Esophagus muscularis mucosa (tissue), 4 donors: ENCODE results near the gene KCND3. TPM values are rescaled to one million over a fixed set of nuclear protein-coding genes. Genes with fewer than 3 reads are reported as not detected.

ENCODE experiments used
- DNase-seq: peaks from one replicate; pipeline ENCODE4 v3.0.0-alpha.2; 2017; ENCODE audit errors: extremely low spot score
- H3K27ac ChIP-seq, 4 donors: fragments of 200-600 bp; sonication (generic); replicated peaks in 1 of 4; 1 replicate in 3 of 4; 2 replicates in 1 of 4; pipeline ENCODE4 v1.5.1; 2016 to 2019; ENCODE audit warnings: mild to moderate bottlenecking in 1 of 4
- H3K27me3 ChIP-seq, 4 donors: fragments of 200-600 bp; sonication (generic); one replicate each; pipeline versions ENCODE4 v1.5.1 to v1.6.0; 2016 to 2019
- H3K36me3 ChIP-seq, 4 donors: fragments of 200-600 bp; sonication (generic); one replicate each; pipeline ENCODE4 v1.5.1; 2016 to 2019
- H3K4me1 ChIP-seq, 4 donors: fragments of 200-600 bp; sonication (generic); one replicate each; pipeline ENCODE4 v1.5.1; 2016 to 2019
- H3K4me3 ChIP-seq, 4 donors: fragments of 200-600 bp; sonication (generic); 1 replicate in 2 of 4; 2 replicates in 2 of 4; pipeline ENCODE4 v1.5.1; 2016 to 2019; ENCODE audit warnings: mild to moderate bottlenecking in 4 of 4, moderate library complexity in 1 of 4
- H3K9me3 ChIP-seq, 4 donors: fragments of 200-600 bp; sonication (generic); 1 replicate in 3 of 4; 2 replicates in 1 of 4; pipeline ENCODE4 v1.5.1; 2016 to 2019
- CTCF ChIP-seq, 3 experiments: fragments of 200-600 bp in 2 of 3; fragments of 450-650 bp in 1 of 3; sonication (generic) in 2 of 3; IDR thresholded peaks; one replicate each; pipeline ENCODE4 v1.5.1; 2017 to 2019; ENCODE audit warnings: antibody characterized with exemption in 3 of 3, mild to moderate bottlenecking in 2 of 3, moderate library complexity in 1 of 3
- EP300 ChIP-seq: sonication (generic); formaldehyde crosslinking; IDR thresholded peaks from one replicate; pipeline ENCODE4 v1.6.1; 2017; ENCODE audit warnings: antibody characterized with exemption
- POLR2A ChIP-seq: fragments of 450-650 bp; IDR thresholded peaks from one replicate; pipeline ENCODE4 v1.6.1; 2017; ENCODE audit warnings: antibody characterized with exemption, moderate library complexity, mild to moderate bottlenecking, low read depth
- POLR2AphosphoS5 ChIP-seq, 2 donors: sonication (generic); formaldehyde crosslinking; IDR thresholded peaks; one replicate each; pipeline ENCODE4 v1.6.1; 2017; ENCODE audit warnings: antibody characterized with exemption in 2 of 2
- WGBS: methylation state at CpG from one replicate; pipeline ENCODE4 v1.1.5; 2018; 5-methylcytosine and 5-hydroxymethylcytosine counted together
- intact Hi-C: fragments of 100-400 bp; cut with DNase I; formaldehyde crosslinking; loops from one replicate; pipeline ENCODE4 v1.15.1; 2023
- total RNA-seq, 4 donors: library from RNA; depleted of rRNA; stranded (reverse); fragments of >200 nt; gene quantifications; one replicate each; pipeline versions ENCODE4 v1.1.0 to v1.2.1, GENCODE V29; 2016

Gene KCND3
- total RNA-seq, 4 donors from 2014 or later = 25.7 to 57.6 (median 47.5) TPM

- Histone ChIP-seq H3K27ac (no peak overlapping the region), H3K4me3 (no peak overlapping the region), H3K4me1 (peaks cover 4 to 19% (median 14%) of the 10 kb centered on the region in 4 donors), H3K36me3 (peaks cover 0 to 17% (median 4%) of the 10 kb centered on the region in 4 donors), H3K9me3 (no peaks in the 10 kb centered on the region), H3K27me3 (no peaks in the 10 kb centered on the region)
- intact Hi-C loops = no loop called here
- 43% methylated on average over 3 of the region's 3 CpGs for WGBS
- TF ChIP-seq CTCF (IDR thresholded peaks at IDR 0.05) = no peak
- TF ChIP-seq POLR2AphosphoS5 (IDR thresholded peaks at IDR 0.05) = no peak
- TF ChIP-seq EP300 = no peak
- no peak for TF ChIP-seq POLR2A
- no peak for DNase-seq
These were observed 16.2 kb downstream of the KCND3 start for GRCh38 chr1:111973150-111973790.

- H3K27ac ChIP-seq = no peak overlapping the region
- H3K9me3 ChIP-seq = no peaks in the 10 kb centered on the region
- H3K4me3 ChIP-seq = no peak overlapping the region
- no peak for DNase-seq
- no peaks in the 10 kb centered on the region for H3K27me3 ChIP-seq
- peaks cover 15 to 33% (median 23%) of the 10 kb centered on the region in 4 donors for H3K4me1 ChIP-seq
- H3K36me3 ChIP-seq = peaks cover 0 to 15% (median 4%) of the 10 kb centered on the region in 4 donors
- WGBS = 17% methylated on average over 1 of the region's 1 CpG
- no peak for TF ChIP-seq CTCF (IDR thresholded peaks at IDR 0.05)
- TF ChIP-seq POLR2AphosphoS5 (IDR thresholded peaks at IDR 0.05) = no peak
- TF ChIP-seq EP300 = no peak
- no peak for TF ChIP-seq POLR2A
- intact Hi-C loops = no loop called here
These were observed 18.1 kb downstream of the KCND3 start for GRCh38 chr1:111971396-111971795.

GRCh38 chr1:111968511-111968910 lies 21.0 kb downstream of the KCND3 start:
- no peak for DNase-seq
- WGBS = 70% methylated on average over 4 of the region's 4 CpGs
- intact Hi-C loops = no loop called here

GRCh38 chr1:111967886-111968285 lies 21.6 kb downstream of the KCND3 start:
- DNase-seq = no peak
- intact Hi-C loops = no loop called here
- peak overlapping the region; percentile 58 to 60 (median 60) for H3K27ac ChIP-seq
- H3K27me3 ChIP-seq = no peaks in the 10 kb centered on the region
- H3K4me3 ChIP-seq = no peak overlapping the region
- TF ChIP-seq POLR2A = no peak
- peak; percentile 25 to 31 for TF ChIP-seq POLR2AphosphoS5 (IDR thresholded peaks at IDR 0.05)
- TF ChIP-seq EP300 = no peak
- no peak for TF ChIP-seq CTCF (IDR thresholded peaks at IDR 0.05)
- H3K36me3 ChIP-seq = no peaks in the 10 kb centered on the region
- 44% methylated on average over 3 of the region's 3 CpGs for WGBS
- no peaks in the 10 kb centered on the region for H3K9me3 ChIP-seq
- peaks cover 24 to 58% (median 41%) of the 10 kb centered on the region in 4 donors for H3K4me1 ChIP-seq

More at GRCh38 chr1:111968511-111968910, 21.0 kb downstream of the KCND3 start:
- Histone ChIP-seq H3K27me3 (no peaks in the 10 kb centered on the region), H3K36me3 (no peaks in the 10 kb centered on the region), H3K4me3 (no peak overlapping the region), H3K27ac (peak overlapping the region; percentile 58 to 60 (median 60)), H3K9me3 (no peaks in the 10 kb centered on the region), H3K4me1 (peaks cover 27 to 58% (median 41%) of the 10 kb centered on the region in 4 donors)
- TF ChIP-seq POLR2A (no peak), EP300 (no peak), CTCF (IDR thresholded peaks at IDR 0.05) (no peak)
